ENCODE results near the gene LARGE1.

DNA sequence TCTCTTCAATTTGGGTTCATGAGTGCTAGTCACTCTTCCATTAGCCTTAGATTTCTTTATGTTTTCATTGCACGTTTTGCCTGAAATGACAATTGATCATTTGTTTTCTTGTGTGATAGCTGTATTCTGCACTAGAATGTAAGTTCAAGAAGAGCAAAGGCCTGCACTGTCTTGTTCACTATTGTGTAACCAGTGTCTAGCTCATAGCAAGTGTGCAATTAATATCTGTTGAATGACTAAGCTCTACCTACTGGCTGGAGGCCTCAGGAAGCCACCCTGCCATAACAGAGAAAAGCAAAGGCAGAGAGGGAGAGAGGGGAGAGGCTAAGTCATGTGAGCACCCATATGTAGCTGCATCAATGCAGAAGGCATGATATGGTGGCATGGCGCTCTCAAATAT is 569.3 kb downstream of the LARGE1 start:
- TF ChIP-seq, protein P1, sequence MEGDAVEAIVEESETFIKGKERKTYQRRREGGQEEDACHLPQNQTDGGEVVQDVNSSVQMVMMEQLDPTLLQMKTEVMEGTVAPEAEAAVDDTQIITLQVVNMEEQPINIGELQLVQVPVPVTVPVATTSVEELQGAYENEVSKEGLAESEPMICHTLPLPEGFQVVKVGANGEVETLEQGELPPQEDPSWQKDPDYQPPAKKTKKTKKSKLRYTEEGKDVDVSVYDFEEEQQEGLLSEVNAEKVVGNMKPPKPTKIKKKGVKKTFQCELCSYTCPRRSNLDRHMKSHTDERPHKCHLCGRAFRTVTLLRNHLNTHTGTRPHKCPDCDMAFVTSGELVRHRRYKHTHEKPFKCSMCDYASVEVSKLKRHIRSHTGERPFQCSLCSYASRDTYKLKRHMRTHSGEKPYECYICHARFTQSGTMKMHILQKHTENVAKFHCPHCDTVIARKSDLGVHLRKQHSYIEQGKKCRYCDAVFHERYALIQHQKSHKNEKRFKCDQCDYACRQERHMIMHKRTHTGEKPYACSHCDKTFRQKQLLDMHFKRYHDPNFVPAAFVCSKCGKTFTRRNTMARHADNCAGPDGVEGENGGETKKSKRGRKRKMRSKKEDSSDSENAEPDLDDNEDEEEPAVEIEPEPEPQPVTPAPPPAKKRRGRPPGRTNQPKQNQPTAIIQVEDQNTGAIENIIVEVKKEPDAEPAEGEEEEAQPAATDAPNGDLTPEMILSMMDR (IDR thresholded peaks at IDR 0.05; ENCODE audit: control extremely low read depth in 1 of 3, insufficient read depth in 1 of 3, low read depth in 1 of 3, low read length in 3 of 3) = no peak
- no peak for TF ChIP-seq TAF1 (IDR thresholded peaks at IDR 0.05; ENCODE audit: low read depth, low read length)
- no peak for TF ChIP-seq POU5F1 (IDR thresholded peaks at IDR 0.05; ENCODE audit: low read depth, low read length)
- TF ChIP-seq, protein P2, sequence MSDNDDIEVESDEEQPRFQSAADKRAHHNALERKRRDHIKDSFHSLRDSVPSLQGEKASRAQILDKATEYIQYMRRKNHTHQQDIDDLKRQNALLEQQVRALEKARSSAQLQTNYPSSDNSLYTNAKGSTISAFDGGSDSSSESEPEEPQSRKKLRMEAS (IDR thresholded peaks at IDR 0.05) = no peak
